DND-41 (cell line): ENCODE measurements around the gene COL4A1.

Experiments
- ATAC-seq: fragments of 200-7000 bp; cut with Tn5 transposase; 3 replicates; pipeline ENCODE4 v1.9.1; 2021; ENCODE audit warnings: low read depth; ENCODE audit not compliant: insufficient read depth
- DNase-seq: peaks from one replicate; pipeline ENCODE4 v3.0.0-alpha.2; 2020
- H2AFZ ChIP-seq: 2 replicates; pipeline ENCODE4 v1.6.0; 2012; ENCODE audit warnings: low read depth, low read length
- H3K27ac ChIP-seq: 2 replicates; pipeline ENCODE4 v1.5.1; 2012; ENCODE audit warnings: low read length, inconsistent platforms
- H3K27me3 ChIP-seq: fragments of 200-600 bp; sonication (generic); 2 replicates; pipeline ENCODE4 v1.6.0; 2012; ENCODE audit warnings: low read length, mild to moderate bottlenecking, inconsistent platforms; ENCODE audit not compliant: insufficient read depth, poor library complexity
- H3K36me3 ChIP-seq: 2 replicates; pipeline ENCODE4 v1.5.1; 2012; ENCODE audit warnings: low read length, inconsistent platforms; ENCODE audit not compliant: insufficient read depth
- H3K4me1 ChIP-seq: 2 replicates; pipeline ENCODE4 v1.5.1; 2012; ENCODE audit warnings: mild to moderate bottlenecking, low read length; ENCODE audit not compliant: insufficient read depth
- H3K4me2 ChIP-seq: 2 replicates; pipeline ENCODE4 v1.6.0; 2012; ENCODE audit warnings: mild to moderate bottlenecking, moderate library complexity, low read length, inconsistent platforms; ENCODE audit not compliant: insufficient read depth
- H3K4me3 ChIP-seq, 2 experiments: fragments of 200-600 bp in 1 of 2; shearing (Covaris generic) in 1 of 2; 2 replicates each; pipeline ENCODE4 v1.5.1; 2012 to 2016; ENCODE audit warnings: inconsistent platforms in 2 of 2, low read length in 2 of 2, mild to moderate bottlenecking in 2 of 2, low read depth in 1 of 2, moderate library complexity in 1 of 2
- H3K79me2 ChIP-seq: 2 replicates; pipeline ENCODE4 v1.6.0; 2012; ENCODE audit warnings: low read length, inconsistent platforms; ENCODE audit not compliant: insufficient read depth
- H3K9ac ChIP-seq: 2 replicates; pipeline ENCODE4 v1.6.0; 2012; ENCODE audit warnings: low read depth, mild to moderate bottlenecking, inconsistent platforms, low read length, moderate library complexity
- H3K9me3 ChIP-seq: 2 replicates; pipeline ENCODE4 v1.5.1; 2012; ENCODE audit warnings: low read length, moderate library complexity, mild to moderate bottlenecking, inconsistent platforms; ENCODE audit not compliant: insufficient read depth, severe bottlenecking
- H4K20me1 ChIP-seq: 2 replicates; pipeline ENCODE4 v1.6.0; 2012; ENCODE audit warnings: low read length; ENCODE audit not compliant: insufficient read depth
- EZH2 ChIP-seq: IDR thresholded peaks from 3 replicates; pipeline ENCODE4 v1.6.1; 2012; ENCODE audit warnings: borderline replicate concordance, low read depth, mild to moderate bottlenecking, moderate library complexity, low read length, inconsistent platforms; ENCODE audit not compliant: severe bottlenecking
- TF ChIP-seq, protein P1 (sequence below): IDR thresholded peaks from 2 replicates; pipeline ENCODE4 v1.5.1; 2012; ENCODE audit warnings: borderline replicate concordance, low read length, moderate library complexity, mild to moderate bottlenecking; ENCODE audit not compliant: poor library complexity, severe bottlenecking; ENCODE audit errors: extremely low read depth

Gene COL4A1

DNA sequence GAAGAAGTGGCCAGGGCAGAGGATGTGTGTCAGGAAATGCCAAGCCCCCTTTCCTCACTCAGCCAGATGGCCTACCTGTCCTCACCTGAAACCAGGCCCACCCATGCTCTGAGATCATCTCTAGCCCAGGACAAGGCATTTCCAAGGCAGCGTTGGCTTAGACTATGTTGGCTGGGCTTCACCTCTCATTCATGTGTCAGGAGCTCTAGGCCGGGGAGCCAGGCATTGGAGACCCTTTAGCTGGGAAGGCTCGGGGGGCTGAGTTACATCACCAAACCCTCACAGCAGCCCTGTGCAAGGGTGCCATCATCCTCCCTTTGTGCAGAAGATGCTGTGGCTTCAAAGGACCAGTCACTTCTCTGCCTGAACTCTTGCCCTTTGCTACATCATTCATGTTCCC, 40.1 kb upstream of the COL4A1 start:
- no peak for DNase-seq
- H4K20me1 ChIP-seq = peaks cover 12% of the 10 kb centered on the region
- H3K27ac ChIP-seq = no peak overlapping the region
- no peaks in the 10 kb centered on the region for H3K36me3 ChIP-seq
- no peak overlapping the region for H3K9ac ChIP-seq
- ATAC-seq = no peak
- H3K4me1 ChIP-seq = no peaks in the 10 kb centered on the region
- peaks cover 51% of the 10 kb centered on the region for H3K27me3 ChIP-seq
- H3K79me2 ChIP-seq = no peaks in the 10 kb centered on the region
- TF ChIP-seq EZH2 = no peak
- TF ChIP-seq, protein P1, sequence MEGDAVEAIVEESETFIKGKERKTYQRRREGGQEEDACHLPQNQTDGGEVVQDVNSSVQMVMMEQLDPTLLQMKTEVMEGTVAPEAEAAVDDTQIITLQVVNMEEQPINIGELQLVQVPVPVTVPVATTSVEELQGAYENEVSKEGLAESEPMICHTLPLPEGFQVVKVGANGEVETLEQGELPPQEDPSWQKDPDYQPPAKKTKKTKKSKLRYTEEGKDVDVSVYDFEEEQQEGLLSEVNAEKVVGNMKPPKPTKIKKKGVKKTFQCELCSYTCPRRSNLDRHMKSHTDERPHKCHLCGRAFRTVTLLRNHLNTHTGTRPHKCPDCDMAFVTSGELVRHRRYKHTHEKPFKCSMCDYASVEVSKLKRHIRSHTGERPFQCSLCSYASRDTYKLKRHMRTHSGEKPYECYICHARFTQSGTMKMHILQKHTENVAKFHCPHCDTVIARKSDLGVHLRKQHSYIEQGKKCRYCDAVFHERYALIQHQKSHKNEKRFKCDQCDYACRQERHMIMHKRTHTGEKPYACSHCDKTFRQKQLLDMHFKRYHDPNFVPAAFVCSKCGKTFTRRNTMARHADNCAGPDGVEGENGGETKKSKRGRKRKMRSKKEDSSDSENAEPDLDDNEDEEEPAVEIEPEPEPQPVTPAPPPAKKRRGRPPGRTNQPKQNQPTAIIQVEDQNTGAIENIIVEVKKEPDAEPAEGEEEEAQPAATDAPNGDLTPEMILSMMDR = no peak
- H3K4me2 ChIP-seq = no peak overlapping the region
- no peak overlapping the region for H2AFZ ChIP-seq
- H3K9me3 ChIP-seq = no peaks in the 10 kb centered on the region
- H3K4me3 ChIP-seq = no peak overlapping the region

DNA sequence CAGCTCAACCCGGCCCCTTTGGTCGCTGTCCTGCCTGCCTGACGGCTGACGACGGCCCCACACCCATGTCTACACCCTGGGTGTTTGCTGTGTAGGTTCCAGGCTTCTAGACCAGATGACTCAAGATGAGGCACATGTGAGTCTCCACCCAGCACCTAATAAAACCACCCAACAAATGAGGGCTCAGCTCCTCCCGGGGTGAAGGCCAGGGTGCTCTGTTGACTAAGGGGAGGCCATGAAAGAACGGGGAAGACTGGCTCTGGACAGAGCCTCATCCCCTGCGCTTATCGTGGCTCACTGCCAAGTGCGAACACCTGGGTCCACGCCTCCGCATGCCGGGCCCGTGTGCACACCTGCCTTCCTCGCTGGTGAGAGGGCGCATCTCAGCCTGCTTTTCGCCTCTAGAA, 39.7 kb upstream of the COL4A1 start:
- DNase-seq (no peak), ATAC-seq (no peak)
- Histone ChIP-seq H3K36me3 (no peaks in the 10 kb centered on the region), H3K9ac (no peak overlapping the region), H3K4me2 (no peak overlapping the region), H3K4me1 (no peaks in the 10 kb centered on the region), H3K4me3 (no peak overlapping the region), H3K27me3 (peaks cover 54% of the 10 kb centered on the region), H2AFZ (no peak overlapping the region), H3K9me3 (no peaks in the 10 kb centered on the region), H4K20me1 (peaks cover 12% of the 10 kb centered on the region), H3K27ac (no peak overlapping the region), H3K79me2 (no peaks in the 10 kb centered on the region)
- TF ChIP-seq, protein P1 = no peak
- TF ChIP-seq EZH2 = no peak

DNA sequence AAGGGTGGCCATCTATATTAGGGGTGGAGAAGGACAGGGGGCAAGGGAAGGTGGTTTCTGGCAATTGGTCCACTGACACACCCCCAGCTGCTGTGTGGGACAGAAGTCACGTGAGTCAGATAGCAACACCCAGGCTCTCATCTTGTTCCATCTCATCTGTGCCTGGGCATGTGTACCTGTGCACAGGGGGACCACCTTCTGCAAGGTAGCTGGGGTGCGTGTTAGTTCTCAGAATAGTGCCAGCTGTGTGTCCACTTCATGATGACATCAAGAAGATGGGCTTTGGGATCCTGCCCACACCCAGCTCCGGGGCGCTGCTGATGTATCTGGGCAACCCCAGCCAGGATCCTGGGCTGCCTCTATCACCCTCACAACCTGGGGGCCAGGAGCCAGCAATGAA, 38.7 kb upstream of the COL4A1 start:
- H3K9ac ChIP-seq = no peak overlapping the region
- no peak for ATAC-seq

More for the DNA sequence above, 38.7 kb upstream of the COL4A1 start:
- TF ChIP-seq EZH2 = no peak
- TF ChIP-seq, protein P1 = no peak
- H3K36me3 ChIP-seq = no peaks in the 10 kb centered on the region
- H3K27me3 ChIP-seq = peaks cover 58% of the 10 kb centered on the region
- H2AFZ ChIP-seq = no peak overlapping the region
- H3K4me2 ChIP-seq = no peak overlapping the region
- H3K79me2 ChIP-seq = no peaks in the 10 kb centered on the region
- H3K4me3 ChIP-seq = no peak overlapping the region
- H3K27ac ChIP-seq = no peak overlapping the region
- H4K20me1 ChIP-seq = peaks cover 12% of the 10 kb centered on the region
- no peak for DNase-seq
- H3K4me1 ChIP-seq = no peaks in the 10 kb centered on the region
- no peaks in the 10 kb centered on the region for H3K9me3 ChIP-seq
